Measurements from ENCODE around the gene WWC1. TPM values are rescaled to one million over a fixed set of nuclear protein-coding genes. Genes with fewer than 3 reads are reported as not detected.
"Not testable (repeated sequence)": the region's sequence is repeated elsewhere in the genome, so short reads cannot be mapped to it uniquely, and the experiment has no call there.

The WWC1 gene
- polyA plus RNA-seq, 3 donors, result 2.8 to 14.2 (median 4.8) TPM

GRCh38 chr5:168282120-168282519 is 9.3 kb upstream of the WWC1 start:
- 27 to 55% (median 27%) methylated on average over 7 of the region's 7 CpGs for WGBS, 3 donors
- H3K27ac ChIP-seq (ENCODE audit: low read depth, low read length), result no peak overlapping the region

- WGBS, 3 donors, result 81 to 86% (median 85%) methylated on average over 4 of the region's 4 CpGs
These were observed 6.6 kb upstream of the WWC1 start for GRCh38 chr5:168284809-168285208.

GRCh38 chr5:168285696-168286095 is 5.7 kb upstream of the WWC1 start:
- WGBS, 3 donors, result 77 to 92% (median 90%) methylated on average over 2 of the region's 2 CpGs
- no peak overlapping the region for H3K27ac ChIP-seq (ENCODE audit: low read depth, low read length)

More at GRCh38 chr5:168284809-168285208, 6.6 kb upstream of the WWC1 start:
- H3K27ac ChIP-seq (ENCODE audit: low read depth, low read length), result no peak overlapping the region

DNA sequence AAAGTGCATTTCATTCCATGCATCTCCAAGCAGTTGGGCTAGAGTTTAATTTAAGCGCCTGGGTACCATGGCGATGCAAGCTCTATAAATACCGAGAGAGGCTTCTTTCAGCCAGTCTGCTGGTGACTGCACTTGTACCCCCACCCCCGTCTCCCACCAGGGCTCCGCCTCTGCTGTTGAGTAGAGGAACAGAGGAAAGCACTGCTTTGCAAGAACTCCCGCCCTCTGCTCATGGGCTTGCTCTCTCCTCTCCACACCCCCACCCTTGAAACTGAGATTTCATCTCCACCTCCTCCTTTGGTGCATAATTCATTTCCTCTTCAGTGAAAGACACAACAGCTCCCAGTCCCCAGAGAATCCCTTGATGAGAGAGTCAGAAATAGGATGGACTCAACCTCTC is 5.1 kb upstream of the WWC1 start:
- no peak overlapping the region for H3K27ac ChIP-seq (ENCODE audit: low read depth, low read length)
- 33 to 64% (median 33%) methylated on average over 6 of the region's 6 CpGs for WGBS, 3 donors

DNA sequence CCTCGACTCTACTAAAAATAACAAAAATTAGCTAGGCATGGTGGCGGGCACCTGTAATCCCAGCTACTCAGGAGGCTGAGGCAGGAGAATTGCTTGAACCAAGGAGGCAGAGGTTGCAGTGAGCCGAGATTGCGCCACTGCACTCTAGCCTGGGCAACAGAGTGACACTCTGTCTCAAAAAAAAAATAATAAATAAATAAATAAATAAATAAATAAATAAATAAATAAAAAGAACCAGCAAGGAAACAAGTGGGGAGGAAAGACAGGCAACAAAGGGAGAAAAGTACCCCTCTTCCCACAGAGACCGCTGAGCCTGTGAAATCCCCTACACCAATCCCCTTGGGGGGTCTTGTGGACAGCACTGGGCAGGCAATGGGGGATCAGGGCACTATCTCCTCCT is 4.6 kb upstream of the WWC1 start:
- WGBS, 3 donors, result 91 to 98% (median 93%) methylated on average over 5 of the region's 5 CpGs
- H3K27ac ChIP-seq (ENCODE audit: low read depth, low read length), result not testable (repeated sequence)

- no peak overlapping the region for H3K27ac ChIP-seq (ENCODE audit: low read depth, low read length)
These were observed 4.1 kb upstream of the WWC1 start for GRCh38 chr5:168287362-168287761.

DNA sequence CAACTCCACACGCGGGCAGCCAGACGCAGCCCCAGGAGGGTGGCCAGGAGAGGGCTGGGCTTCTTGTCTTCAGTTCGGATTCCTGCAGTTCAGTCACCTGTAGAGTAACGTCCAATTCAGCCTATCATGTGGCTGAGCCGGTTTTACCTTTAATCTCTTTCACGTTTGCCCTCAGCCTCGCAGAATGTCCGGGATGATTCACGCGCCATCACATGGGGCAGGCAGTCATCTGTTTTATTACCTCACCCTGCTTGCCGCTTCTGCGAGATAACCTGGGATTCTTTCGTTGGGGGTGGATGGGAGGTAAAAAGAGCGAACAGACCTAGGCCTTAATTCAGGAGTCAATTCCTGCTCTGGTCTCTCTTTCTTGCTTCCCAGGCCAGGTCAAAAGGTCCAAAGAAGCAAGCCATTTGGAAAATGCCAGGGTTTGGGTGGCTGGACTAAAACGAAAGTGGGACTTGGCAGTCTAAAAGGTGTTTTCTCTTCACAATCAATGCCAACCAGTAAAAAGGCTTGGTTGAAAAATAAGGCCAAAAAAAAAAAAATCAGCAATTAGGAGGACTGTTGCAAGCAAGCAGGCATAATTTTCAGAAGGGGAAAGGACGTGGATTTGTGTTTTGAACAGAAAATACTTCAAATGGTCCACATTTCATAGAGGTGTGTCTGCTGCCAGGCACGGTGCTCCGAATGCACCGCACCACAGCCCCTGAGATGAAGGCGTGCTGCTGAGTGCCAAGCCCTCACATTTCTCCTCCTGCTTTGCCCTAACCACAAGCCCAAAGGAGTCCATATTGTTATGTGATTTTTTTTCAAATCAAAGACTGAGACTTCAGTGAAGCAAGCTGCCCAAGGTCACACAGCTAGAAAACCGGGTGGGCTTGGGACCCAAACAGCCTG is 2.8 kb upstream of the WWC1 start:
- WGBS, 3 donors, result 46 to 66% (median 66%) methylated on average over 22 of the region's 22 CpGs
- H3K27ac ChIP-seq (ENCODE audit: low read depth, low read length), result no peak overlapping the region

More at GRCh38 chr5:168287362-168287761, 4.1 kb upstream of the WWC1 start:
- 89 to 93% (median 91%) methylated on average over 4 of the region's 4 CpGs for WGBS, 3 donors

DNA sequence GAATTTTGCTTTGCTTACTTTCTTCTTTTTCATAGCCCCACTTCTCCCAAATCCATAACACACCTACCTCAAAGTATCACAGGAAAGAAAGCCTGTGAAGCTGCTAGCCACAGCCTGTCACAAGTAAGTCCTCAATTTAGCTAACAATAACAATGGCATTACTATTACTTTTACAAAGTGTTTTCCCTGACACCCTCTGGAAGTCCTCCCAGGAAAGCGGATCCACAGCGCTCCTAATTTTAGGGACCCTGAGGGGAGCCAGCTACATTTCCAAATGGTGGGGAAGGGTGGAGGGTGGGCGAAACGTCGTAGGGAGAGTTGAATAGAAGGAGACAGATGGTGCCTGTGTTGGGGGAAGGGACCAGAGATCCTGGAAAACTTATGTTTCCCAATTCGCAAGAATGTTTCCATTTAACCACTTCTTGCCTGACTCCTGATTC is 523 bp upstream of the WWC1 start:
- no peak overlapping the region for H3K27ac ChIP-seq (ENCODE audit: low read depth, low read length)
- 9 to 16% (median 9%) methylated on average over 6 of the region's 6 CpGs for WGBS, 3 donors

DNA sequence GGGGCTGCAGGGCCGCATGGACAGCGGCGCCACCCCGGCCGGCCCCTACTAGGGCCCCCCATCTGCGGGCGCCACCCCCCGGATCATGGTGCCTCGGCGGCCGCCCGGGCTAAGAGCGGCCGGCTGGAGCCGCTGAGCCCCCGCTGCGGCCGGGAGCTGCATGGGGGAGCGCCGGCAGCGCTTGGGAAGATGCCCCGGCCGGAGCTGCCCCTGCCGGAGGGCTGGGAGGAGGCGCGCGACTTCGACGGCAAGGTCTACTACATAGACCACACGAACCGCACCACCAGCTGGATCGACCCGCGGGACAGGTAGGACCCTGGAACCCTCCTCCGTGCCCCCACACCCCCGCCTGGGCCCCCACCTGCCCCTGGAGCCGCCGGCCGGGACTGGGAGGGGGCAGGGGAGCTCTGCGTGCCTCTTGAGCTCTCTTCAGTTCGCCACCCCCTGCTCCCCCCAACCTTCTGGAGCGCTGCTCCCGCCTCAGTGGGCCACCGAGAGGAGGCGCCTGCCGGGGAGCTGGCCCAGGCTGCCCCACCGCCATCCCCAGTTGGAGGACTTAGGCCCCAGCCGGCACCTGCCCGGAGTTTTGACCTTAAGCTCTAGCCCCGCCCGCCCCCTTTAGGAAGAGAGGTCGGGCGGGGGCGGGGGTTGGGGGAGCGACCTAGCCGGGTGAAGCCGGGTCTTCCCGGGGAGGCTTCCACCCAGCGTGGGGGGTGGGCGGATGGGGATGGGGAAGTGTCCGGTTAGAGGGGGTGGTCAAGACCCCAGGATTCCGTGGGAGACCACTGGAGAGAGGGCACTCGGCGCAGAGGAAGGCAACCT is 730 bp downstream of the WWC1 start:
- 2 to 5% (median 3%) methylated on average over 57 to 64 of the region's 64 CpGs for WGBS, 3 donors
- H3K27ac ChIP-seq (ENCODE audit: low read depth, low read length), result no peak overlapping the region

DNA sequence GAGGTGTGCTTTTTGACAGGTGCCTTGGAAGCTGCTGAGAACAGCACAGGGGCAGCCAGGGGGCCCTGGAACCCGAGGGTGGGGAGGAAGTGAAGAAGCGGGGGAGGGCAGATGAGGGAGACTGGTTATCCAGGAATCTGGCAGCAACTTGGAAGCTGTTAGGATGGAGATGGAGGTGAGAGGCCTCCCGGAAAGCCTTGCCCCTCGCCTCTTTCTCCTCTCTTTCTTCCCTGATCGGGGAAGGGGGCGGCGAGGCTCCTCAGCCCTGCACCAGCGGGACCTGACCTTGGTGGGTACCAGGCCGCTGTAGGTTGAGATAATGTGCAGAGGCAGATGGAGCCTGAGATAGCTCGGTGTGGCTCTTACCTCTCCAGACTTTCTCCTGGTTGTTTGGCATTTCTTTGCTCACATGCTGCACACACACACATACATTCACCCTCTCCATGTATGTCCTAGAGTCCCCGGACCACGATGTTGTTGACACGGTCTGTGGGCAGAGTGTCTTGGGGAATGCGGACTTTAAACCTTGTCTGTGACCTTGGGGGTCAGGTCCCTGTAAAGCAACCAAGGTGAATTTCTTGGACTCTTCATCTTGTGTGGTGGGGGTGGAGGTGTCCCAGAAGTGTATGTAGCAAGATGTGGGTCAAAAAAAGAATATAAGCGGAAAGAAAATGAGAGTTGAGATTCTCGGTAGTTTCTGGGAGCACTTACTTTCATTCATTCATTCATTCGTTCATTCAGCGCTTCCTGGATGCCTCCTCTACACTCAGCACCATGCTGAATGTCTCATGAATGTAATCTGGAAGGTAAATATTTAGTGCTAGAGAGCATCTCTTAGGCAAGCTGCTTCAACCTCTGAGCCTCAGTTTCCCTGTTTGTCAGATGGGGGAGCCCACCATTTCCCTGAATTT is 1.6 kb downstream of the WWC1 start:
- 30 to 70% (median 55%) methylated on average over 17 to 18 of the region's 18 CpGs for WGBS, 3 donors
- no peak overlapping the region for H3K27ac ChIP-seq (ENCODE audit: low read depth, low read length)

GRCh38 chr5:168295574-168296201 is 4.2 kb downstream of the WWC1 start:
- 36 to 65% (median 64%) methylated on average over 12 of the region's 12 CpGs for WGBS, 3 donors
- no peak overlapping the region for H3K27ac ChIP-seq (ENCODE audit: low read depth, low read length)

DNA sequence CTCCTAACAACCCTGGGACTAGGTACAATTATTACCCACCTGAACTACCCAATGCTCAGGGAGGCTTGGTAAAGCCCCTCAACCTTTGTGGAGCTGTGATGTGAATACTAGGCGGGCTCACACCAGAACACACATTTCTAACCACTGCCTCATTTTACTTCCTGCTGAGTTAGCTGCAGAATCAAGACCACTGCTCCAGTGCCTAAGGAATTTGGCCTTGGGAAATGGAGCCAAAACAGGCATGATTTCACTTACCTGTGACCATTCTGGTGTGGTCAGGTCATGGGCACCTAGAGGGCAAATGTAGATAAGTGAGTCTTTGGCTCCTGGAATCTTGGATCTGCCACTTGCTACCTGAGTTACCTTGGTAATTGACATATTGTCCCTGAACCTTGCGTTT is 5.2 kb downstream of the WWC1 start:
- WGBS, 3 donors, result 66 to 92% (median 88%) methylated on average over 2 of the region's 2 CpGs
- no peak overlapping the region for H3K27ac ChIP-seq (ENCODE audit: low read depth, low read length)

GRCh38 chr5:168298949-168299348 is 7.5 kb downstream of the WWC1 start:
- 93 to 97% (median 95%) methylated on average over 7 of the region's 7 CpGs for WGBS, 3 donors
- no peak overlapping the region for H3K27ac ChIP-seq (ENCODE audit: low read depth, low read length)

DNA sequence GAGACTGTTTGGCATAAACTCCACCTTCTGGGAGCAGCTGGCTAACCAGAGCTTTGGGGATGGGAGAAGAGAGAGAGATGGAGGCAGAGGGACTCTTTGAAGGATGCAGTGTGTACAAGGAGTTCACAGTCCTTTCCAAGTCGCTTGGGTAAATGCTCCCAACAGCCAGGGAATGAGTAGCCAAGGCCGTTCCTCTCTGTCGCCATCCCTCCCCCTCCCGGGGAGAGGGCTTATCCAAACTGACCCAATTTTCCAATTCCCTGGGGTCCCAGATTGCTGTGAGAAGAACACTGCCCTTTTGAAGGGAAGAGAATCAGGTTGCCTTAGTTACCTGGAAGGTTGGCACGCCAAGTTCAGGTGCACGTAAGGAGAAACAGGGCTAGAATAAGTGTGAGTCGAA is 7.9 kb downstream of the WWC1 start:
- H3K27ac ChIP-seq (ENCODE audit: low read depth, low read length), result no peak overlapping the region
- WGBS, 3 donors, result 48 to 88% (median 79%) methylated on average over 7 of the region's 7 CpGs

DNA sequence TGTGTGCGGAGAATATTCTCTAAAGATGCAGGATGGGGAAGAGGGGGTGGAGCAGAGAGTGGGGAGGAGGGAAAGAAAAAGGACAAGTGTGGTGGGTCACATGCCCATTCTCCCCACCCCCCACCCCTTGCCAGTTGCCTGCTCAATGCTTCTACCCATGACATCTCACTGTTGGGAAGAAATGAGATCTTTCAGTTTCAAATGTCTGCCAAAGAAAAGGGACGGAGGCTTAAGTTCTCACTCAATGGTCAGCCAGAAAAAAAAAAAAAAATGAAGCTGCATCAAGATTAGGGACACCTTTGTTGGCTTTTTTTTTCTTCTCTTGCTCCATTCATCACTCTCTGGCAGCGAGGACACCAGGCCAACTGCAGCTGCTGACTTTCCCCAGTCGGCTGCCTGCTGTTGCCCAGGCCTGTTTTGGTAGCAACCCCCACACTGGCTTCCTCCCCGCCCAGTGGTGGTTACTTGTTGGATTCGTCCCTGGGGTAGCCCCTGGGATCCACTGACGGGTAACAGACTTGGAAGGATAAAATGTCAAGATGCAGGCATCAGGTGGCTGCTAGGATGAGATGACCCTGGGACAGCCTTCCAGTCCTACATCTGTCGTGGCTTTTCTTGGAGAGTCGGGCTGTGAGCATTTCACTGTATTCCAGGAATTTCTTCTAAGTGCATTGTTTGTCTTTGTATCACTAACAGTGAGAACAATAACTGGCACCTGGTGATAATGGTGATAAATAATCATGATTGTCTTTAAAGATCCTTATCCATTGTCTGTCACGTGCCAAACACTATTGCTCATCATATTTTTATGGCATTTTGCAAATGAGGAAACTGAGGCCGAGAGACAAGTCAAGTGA is 9.1 kb downstream of the WWC1 start:
- 37 to 68% (median 68%) methylated on average over 11 of the region's 11 CpGs for whole genome bisulfite sequencing, 3 donors

GRCh38 chr5:168301593-168302390 is 10.3 kb downstream of the WWC1 start:
- WGBS, 3 donors, result 49 to 69% (median 68%) methylated on average over 11 of the region's 11 CpGs
- H3K27ac ChIP-seq (ENCODE audit: low read depth, low read length), result no peak overlapping the region

More for the DNA sequence above, 9.1 kb downstream of the WWC1 start:
- H3K27ac ChIP-seq (ENCODE audit: low read depth, low read length), result no peak overlapping the region
